ENCODE data around the gene PRKG1. TPM values are rescaled to one million over a fixed set of nuclear protein-coding genes. Genes with fewer than 3 reads are reported as not detected.

PRKG1 gene
- total and polyA plus RNA-seq, 4 donors: 0.46 to 5.1 (median 1.5) TPM

DNA sequence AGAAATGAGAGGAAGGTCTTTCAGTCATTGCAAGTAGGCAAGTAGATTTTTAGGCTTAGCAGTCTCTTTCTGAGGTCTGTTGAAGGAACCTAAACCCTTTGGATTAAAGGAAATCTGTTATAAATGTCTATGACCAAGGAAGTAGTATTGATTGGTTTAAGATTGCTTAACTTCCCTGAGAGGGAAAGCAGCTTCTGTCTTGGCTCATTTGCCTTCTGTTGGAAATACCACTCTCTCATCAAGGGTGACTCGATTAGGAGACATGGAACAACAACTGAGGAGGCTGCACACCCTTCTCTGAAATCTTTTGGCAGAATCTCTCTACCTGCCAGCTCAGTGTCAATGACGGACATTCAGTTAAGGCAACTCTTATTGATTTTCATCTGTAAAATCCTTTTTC is 282.9 kb downstream of the PRKG1 start (continued):
- TF ChIP-seq, protein P1, sequence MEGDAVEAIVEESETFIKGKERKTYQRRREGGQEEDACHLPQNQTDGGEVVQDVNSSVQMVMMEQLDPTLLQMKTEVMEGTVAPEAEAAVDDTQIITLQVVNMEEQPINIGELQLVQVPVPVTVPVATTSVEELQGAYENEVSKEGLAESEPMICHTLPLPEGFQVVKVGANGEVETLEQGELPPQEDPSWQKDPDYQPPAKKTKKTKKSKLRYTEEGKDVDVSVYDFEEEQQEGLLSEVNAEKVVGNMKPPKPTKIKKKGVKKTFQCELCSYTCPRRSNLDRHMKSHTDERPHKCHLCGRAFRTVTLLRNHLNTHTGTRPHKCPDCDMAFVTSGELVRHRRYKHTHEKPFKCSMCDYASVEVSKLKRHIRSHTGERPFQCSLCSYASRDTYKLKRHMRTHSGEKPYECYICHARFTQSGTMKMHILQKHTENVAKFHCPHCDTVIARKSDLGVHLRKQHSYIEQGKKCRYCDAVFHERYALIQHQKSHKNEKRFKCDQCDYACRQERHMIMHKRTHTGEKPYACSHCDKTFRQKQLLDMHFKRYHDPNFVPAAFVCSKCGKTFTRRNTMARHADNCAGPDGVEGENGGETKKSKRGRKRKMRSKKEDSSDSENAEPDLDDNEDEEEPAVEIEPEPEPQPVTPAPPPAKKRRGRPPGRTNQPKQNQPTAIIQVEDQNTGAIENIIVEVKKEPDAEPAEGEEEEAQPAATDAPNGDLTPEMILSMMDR (IDR thresholded peaks at IDR 0.05; ENCODE audit: low read depth, low read length, missing input control): no peak
- TF ChIP-seq JUND (IDR thresholded peaks at IDR 0.05): no peak
- TF ChIP-seq, protein P2, sequence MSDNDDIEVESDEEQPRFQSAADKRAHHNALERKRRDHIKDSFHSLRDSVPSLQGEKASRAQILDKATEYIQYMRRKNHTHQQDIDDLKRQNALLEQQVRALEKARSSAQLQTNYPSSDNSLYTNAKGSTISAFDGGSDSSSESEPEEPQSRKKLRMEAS (IDR thresholded peaks at IDR 0.05): no peak

DNA sequence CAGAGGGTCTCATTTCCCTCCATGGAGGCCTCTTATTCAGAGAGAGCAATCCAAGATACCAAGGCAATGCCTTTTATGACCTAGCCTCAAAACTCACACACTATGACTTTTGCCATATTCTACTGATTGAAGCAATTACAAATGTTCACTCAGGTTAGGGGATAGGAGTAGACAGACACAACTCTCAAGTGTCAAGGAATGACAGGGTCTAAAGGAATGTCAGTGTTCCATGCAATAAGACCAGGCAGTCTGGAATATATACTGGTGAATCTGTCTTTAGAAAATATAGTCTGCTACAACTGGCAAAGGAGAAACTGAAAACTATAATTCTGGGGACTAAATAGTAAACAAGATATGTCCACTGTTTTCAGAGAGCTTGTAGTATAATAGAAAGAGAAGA is 283.9 kb downstream of the PRKG1 start:
- Histone ChIP-seq H3K27ac (ENCODE audit: low read depth in 1 of 2, low read length in 2 of 2) (no peak overlapping the region), H3K9ac (ENCODE audit: low read depth in 1 of 2, low read length in 2 of 2) (no peak overlapping the region), H3K27me3 (ENCODE audit: control insufficient read depth in 4 of 4, insufficient read depth in 4 of 4, low read length in 3 of 4) (peaks cover 0 to 2% (median 0%) of the 10 kb centered on the region in 4 donors), H3K36me3 (ENCODE audit: control insufficient read depth in 4 of 4, insufficient read depth in 3 of 4, low read depth in 1 of 4, low read length in 3 of 4) (no peaks in the 10 kb centered on the region), H3K4me3 (ENCODE audit: low read depth in 1 of 3, low read length in 3 of 3) (no peak overlapping the region), H3K9me3 (ENCODE audit: control insufficient read depth in 4 of 4, low read length in 3 of 4) (no peaks in the 10 kb centered on the region), H3K4me1 (ENCODE audit: control insufficient read depth in 4 of 4, insufficient read depth in 4 of 4, low read length in 3 of 4) (no peaks in the 10 kb centered on the region)
- TF ChIP-seq HNF4G (IDR thresholded peaks at IDR 0.05) (no peak), RXRA (IDR thresholded peaks at IDR 0.05) (no peak), EGR1 (IDR thresholded peaks at IDR 0.05; ENCODE audit: low read depth in 2 of 2) (no peak), JUND (IDR thresholded peaks at IDR 0.05) (no peak), GABPA (IDR thresholded peaks at IDR 0.05 in 1 of 2, conservative IDR thresholded peaks at IDR 0.05 in 1 of 2) (no peak), FOXA1 (IDR thresholded peaks at IDR 0.05) (no peak), FOXA2 (IDR thresholded peaks at IDR 0.05) (no peak), YY1 (IDR thresholded peaks at IDR 0.05) (no peak), NR2F2 (IDR thresholded peaks at IDR 0.05) (no peak)
- TF ChIP-seq, protein P1 (IDR thresholded peaks at IDR 0.05; ENCODE audit: low read depth, low read length, missing input control): no peak
- TF ChIP-seq, protein P3, sequence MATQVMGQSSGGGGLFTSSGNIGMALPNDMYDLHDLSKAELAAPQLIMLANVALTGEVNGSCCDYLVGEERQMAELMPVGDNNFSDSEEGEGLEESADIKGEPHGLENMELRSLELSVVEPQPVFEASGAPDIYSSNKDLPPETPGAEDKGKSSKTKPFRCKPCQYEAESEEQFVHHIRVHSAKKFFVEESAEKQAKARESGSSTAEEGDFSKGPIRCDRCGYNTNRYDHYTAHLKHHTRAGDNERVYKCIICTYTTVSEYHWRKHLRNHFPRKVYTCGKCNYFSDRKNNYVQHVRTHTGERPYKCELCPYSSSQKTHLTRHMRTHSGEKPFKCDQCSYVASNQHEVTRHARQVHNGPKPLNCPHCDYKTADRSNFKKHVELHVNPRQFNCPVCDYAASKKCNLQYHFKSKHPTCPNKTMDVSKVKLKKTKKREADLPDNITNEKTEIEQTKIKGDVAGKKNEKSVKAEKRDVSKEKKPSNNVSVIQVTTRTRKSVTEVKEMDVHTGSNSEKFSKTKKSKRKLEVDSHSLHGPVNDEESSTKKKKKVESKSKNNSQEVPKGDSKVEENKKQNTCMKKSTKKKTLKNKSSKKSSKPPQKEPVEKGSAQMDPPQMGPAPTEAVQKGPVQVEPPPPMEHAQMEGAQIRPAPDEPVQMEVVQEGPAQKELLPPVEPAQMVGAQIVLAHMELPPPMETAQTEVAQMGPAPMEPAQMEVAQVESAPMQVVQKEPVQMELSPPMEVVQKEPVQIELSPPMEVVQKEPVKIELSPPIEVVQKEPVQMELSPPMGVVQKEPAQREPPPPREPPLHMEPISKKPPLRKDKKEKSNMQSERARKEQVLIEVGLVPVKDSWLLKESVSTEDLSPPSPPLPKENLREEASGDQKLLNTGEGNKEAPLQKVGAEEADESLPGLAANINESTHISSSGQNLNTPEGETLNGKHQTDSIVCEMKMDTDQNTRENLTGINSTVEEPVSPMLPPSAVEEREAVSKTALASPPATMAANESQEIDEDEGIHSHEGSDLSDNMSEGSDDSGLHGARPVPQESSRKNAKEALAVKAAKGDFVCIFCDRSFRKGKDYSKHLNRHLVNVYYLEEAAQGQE (IDR thresholded peaks at IDR 0.05): no peak
- TF ChIP-seq, protein P4, sequence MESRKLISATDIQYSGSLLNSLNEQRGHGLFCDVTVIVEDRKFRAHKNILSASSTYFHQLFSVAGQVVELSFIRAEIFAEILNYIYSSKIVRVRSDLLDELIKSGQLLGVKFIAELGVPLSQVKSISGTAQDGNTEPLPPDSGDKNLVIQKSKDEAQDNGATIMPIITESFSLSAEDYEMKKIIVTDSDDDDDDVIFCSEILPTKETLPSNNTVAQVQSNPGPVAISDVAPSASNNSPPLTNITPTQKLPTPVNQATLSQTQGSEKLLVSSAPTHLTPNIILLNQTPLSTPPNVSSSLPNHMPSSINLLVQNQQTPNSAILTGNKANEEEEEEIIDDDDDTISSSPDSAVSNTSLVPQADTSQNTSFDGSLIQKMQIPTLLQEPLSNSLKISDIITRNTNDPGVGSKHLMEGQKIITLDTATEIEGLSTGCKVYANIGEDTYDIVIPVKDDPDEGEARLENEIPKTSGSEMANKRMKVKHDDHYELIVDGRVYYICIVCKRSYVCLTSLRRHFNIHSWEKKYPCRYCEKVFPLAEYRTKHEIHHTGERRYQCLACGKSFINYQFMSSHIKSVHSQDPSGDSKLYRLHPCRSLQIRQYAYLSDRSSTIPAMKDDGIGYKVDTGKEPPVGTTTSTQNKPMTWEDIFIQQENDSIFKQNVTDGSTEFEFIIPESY (IDR thresholded peaks at IDR 0.05): no peak
- no peak for DNase-seq (ENCODE audit: low spot score)
